Measurements from ENCODE around the gene DCXR.
A peak's percentile ranks its signal among the peaks of the same experiment; 100 is the strongest.

DCXR gene

DNA sequence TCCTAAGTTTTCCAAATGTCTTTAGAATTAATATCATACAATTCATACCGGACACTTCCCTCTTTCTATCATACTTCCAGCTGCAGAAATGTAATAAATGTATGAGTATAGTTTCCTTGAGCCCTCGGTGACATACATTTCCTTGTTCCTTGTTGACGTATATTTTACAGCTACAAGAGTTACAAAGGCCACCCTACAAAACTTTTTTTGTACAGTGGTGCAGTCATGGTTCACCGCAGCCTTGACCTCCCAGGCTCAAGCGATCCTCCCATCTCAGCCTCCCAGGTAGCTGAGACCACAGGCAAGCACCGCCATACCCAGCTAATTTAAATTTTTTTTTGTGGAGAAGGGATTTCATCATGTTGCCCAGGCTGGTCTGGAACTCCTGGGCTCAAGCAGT, 35.3 kb upstream of the DCXR start:
- no peak for DNase-seq (ENCODE audit: low read depth in 2 of 2)

DNA sequence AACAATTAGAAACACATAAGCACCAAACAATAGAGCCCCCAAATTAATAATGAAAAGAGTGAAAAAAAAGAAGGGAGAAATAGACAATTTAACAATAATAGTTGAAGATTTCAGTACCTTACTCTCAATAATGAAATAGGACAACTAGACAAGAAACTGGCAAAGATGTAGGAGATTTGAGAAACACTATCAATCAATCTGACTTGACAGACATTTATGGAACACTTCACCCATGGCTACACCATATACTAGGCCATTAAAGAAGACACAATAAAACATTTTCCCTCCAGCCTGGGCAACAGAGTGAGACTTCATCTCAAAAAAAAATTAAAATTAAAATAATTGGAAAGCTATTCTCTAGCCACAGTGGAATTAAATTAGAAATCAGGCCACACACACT, 33.1 kb upstream of the DCXR start:
- DNase-seq (ENCODE audit: low read depth in 2 of 2): no peak

DNA sequence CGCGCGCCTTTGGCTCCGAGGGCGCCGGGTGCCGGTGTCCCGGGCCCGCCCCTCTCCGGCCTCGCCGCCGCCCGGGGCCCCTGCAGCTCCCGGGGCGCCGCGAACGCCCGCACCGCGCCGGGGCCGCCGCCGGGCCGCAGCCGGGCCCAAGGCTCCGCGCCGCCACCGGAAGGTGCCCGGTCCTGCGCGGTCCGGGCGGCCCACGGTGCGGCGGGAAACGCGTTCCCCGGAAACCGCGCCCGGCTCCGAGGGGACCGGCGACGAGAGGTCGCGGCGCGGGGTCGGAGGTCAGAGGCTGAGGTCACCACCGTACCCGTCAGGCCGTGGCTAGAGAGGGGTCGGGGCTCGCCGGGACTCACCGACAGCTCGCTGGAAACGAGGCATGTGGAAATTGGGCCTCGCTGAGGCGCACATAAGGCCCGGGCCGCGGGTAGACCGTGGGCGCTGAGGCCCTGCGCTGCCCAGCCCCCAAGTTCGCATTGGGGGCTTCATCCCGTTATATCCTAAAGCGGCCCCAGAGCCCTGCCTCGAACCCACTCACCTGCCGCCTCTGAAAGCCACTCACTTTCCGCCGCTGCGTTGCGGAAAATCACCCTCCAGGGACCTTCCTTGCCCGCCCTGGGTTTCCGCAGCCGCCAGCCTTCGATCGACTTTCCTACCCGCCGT, 28.3 kb upstream of the DCXR start, which contains the start of gene DUS1L:
TSS of gene DUS1L (minus strand) at position 167 of the 666 bp plus-strand sequence. CDS start 745 bp downstream, outside the sequence.
- peak; percentile 19 to 63 for DNase-seq (ENCODE audit: low read depth in 2 of 2)

- peak in 1 of 2 donors; percentile 25 for DNase-seq (ENCODE audit: low read depth in 2 of 2)
Observed at GRCh38 chr17:82065193-82065637, 27.7 kb upstream of the DCXR start.

GRCh38 chr17:82064433-82065192, 27.1 kb upstream of the DCXR start:
- DNase-seq (ENCODE audit: low read depth in 2 of 2): no peak

GRCh38 chr17:82063424-82064415, 26.2 kb upstream of the DCXR start:
- DNase-seq (ENCODE audit: low read depth in 2 of 2): no peak

DNA sequence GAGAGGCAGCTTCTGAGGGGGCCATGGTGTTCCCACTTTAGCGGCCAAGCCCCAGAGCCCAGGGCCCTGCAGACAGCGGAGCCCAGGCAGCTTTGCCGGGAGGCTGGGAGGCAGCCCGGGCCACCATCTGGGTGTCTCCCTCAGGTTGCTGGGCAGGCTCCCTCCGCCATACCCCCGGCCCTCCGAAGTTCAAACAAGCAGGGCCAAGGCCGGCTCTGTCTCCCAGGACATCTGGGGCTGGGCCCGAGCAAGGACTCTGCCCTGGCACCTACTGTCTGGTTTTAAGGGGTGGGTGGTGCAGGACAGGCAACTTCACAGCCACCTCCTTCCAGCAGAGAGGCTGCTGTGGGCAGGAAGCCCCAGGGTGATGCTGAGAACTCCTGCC, 25.5 kb upstream of the DCXR start:
- no peak for DNase-seq (ENCODE audit: low read depth in 2 of 2)

DNA sequence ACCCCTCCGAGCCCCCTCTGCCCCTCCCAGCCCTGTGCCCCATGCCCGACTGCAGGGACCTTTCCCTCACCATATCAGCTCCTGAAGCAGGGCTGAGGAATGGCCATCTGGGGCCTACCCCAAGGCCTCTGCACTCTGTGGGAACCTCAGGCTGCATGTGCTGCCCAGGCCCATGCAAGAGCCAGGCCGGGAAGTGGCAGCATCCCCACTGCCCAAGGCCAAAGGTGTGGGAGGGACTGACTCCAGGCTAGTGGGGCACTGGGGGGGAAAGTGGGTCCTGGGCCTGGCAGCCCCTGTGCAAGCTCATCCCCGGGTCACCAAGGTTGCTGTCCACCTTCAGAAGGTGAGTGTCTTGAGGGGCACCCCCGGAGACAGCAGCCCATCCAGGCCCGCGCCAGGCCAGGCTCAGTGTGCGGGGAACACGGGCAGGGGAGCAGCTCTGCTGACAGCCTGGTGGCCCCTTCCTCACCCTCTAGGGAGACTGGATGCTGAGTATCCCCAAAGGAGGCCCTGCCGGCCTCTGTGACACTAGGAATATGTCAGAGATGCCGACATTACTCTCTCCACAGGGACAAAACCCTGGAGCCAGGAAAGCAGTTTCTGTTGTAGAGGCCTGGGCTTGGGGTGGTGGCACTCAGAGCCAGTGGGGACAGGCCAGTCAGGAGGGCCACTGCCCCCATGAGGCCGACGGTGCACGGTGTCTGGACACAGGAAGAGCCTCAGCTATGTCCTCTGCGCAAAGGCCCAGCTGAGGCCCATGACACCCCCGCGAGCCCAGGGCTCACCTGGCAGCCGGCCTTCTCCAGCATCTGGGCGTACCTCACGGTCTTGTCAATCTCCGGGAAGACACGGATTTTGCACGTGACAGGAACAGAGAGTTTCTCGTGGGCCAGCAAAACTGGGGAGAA, 24.8 kb upstream of the DCXR start:
- no peak for DNase-seq (ENCODE audit: low read depth in 2 of 2)

- DNase-seq (ENCODE audit: low read depth in 2 of 2): no peak
Observed at GRCh38 chr17:82061047-82061925, 23.8 kb upstream of the DCXR start.

- DNase-seq (ENCODE audit: low read depth in 2 of 2): no peak
Observed at GRCh38 chr17:82060614-82061013, 23.1 kb upstream of the DCXR start.

GRCh38 chr17:82060001-82060380, 22.5 kb upstream of the DCXR start:
- DNase-seq (ENCODE audit: low read depth in 2 of 2): no peak

DNA sequence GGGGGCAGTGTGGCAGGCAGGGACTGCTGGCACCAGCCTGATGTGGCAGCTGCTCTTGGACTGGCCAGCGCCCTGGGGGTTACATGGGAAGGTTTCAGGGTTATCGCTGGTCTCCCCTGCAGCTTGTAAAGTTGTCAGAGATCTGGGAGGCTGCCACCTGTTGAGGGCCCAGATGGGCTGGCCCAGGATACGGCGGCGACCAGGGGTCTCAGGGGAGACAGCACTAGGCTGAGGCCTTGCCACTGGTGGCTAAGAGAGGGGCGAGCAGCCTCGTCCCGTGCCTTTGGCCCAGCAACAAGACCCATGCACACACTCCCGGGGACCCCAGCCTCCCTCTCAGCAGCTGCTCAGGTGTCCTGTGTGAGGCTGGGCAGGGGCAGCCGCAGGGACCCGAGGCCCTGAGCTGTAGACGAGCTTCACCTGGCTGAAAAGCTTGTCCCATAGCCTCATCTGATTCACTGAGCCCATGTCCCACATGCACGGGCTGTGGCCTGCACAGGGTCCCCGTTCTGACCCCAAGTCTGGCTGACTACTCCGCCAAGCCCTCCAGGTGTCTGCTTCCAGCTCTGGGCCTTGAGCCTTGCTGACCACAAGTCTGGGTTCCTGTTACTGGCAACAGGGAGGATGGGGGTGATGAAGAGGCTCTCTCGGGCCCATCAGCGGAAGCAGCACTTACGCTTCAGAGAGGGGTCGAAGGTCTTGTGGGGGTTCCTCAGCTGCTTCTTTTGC, 21.9 kb upstream of the DCXR start:
- DNase-seq (ENCODE audit: low read depth in 2 of 2): no peak

- no peak for DNase-seq (ENCODE audit: low read depth in 2 of 2)
Observed at GRCh38 chr17:82058855-82059249, 21.4 kb upstream of the DCXR start.

- DNase-seq (ENCODE audit: low read depth in 2 of 2): no peak
Observed at GRCh38 chr17:82058230-82058854, 20.8 kb upstream of the DCXR start.

GRCh38 chr17:82056729-82057621, 19.5 kb upstream of the DCXR start:
- DNase-seq (ENCODE audit: low read depth in 2 of 2): no peak

GRCh38 chr17:82055965-82056728, 18.6 kb upstream of the DCXR start:
- DNase-seq (ENCODE audit: low read depth in 2 of 2): no peak

All from stimulated activated CD8-positive, alpha-beta memory T cell treated with anti-CD3 and anti-CD28 coated beads, Interleukin-7, amount 100 ng/mL, for 4 hours (primary cell).